ENCODE data around the gene POLN.

DNA sequence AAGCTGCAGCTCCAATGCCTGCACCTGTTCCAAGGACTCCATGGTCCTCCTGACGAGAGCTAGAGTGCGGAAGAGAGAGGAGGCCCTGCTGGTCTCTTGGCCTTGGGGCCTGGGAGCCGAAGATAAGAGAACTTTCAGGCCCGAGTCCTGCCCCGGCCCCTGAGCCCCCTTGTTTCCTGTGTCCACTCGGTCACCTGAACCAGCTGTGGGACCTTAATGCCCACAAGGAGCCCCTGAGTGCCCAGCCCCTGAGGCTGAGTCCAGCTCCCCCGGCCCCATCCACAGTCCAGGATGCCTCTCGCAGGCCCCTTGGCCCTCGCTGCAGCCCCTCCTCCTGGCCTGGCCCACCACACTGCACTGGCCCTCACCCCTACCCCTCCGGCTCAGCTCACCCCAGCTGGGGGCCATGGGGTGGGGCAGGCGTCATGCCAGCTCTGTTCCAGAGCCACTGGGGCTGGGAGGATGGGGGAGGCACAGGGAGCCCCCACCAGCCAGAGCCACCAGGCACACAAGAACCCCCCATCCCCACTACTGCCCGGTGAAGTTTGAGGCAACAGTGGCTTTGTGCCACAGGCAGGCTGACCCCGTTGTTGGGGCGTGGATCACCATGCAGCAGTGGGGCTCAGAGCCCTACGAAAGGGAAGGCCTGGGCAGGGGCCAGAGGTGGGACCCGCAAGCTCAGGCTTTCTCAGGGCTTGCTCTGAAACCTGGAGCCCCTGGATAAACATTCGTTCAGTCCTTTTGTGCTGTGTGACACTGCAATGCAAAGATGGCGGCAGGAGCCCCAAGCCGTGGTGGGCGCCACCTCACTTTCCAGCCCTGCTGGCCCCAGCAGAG, 168.7 kb downstream of the POLN start:
- TF ChIP-seq ZFP3 (CRISPR knock-in tag; IDR thresholded peaks at IDR 0.05) = no peak
- TF ChIP-seq ZC3H10 (CRISPR knock-in tag; IDR thresholded peaks at IDR 0.05) = no peak

Data from SK-N-SH treated with all-trans-retinoic acid at 6 μM for 48 hours (cell line).